ENCODE data around the gene NID1.

The NID1 gene

DNA sequence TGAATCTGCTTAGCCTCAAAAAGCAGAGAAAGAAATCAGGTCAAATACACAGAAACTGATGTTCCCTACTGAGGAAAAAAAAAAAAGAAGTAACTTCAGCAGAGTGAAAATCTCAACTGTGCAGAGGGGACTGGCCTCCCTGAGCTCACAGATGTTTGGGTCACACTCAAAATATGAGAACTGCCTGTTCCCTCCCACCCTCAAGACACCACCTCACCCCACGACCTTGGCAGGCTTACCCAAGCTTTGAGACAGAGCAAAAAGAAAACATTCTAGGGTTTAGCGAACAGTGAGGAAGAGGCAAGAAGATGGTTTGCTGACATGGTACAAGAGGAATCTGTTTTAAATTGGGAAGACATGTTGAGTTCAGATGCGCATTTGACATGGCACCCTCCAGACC lies 48.8 kb downstream of the NID1 start:
- H3K4me3 ChIP-seq (ENCODE audit: control insufficient read depth in 1 of 7, extremely low read depth in 1 of 7, insufficient read depth in 4 of 7, low read depth in 2 of 7, low read length in 6 of 7), result no peak overlapping the region
- WGBS (ENCODE audit: insufficient coverage), result 100% methylated on average over 2 of the region's 3 CpGs
- ChIA-PET CTCF (interaction anchor here (0.9 kb wide), 1 partner anchor 11 kb away, joined by 3 read pairs; no protein-coding TSS in a partner anchor), POLR2A (no interaction called here)
- H3K36me3 ChIP-seq (ENCODE audit: control insufficient read depth in 4 of 4, insufficient read depth in 4 of 4, low read length in 3 of 4), result no peaks in the 10 kb centered on the region
- H3K4me1 ChIP-seq (ENCODE audit: control extremely low read depth in 1 of 4, control insufficient read depth in 4 of 4, insufficient read depth in 4 of 4, low read length in 3 of 4), result no peaks in the 10 kb centered on the region
- no peaks in the 10 kb centered on the region for H3K9me3 ChIP-seq (ENCODE audit: control extremely low read depth in 1 of 5, control insufficient read depth in 4 of 5, insufficient read depth in 2 of 5, low read depth in 1 of 5, low read length in 4 of 5)
- DNase-seq, result no peak
- H3K27ac ChIP-seq (ENCODE audit: insufficient read depth in 1 of 2, low read depth in 1 of 2, low read length in 2 of 2, poor library complexity in 1 of 2, severe bottlenecking in 2 of 2), result no peak overlapping the region
- H3K27me3 ChIP-seq (replicated peaks in 2 of 5; ENCODE audit: control insufficient read depth in 4 of 5, insufficient read depth in 5 of 5, low read length in 4 of 5), result no peaks in the 10 kb centered on the region

GRCh38 chr1:236015539-236015938 lies 49.4 kb downstream of the NID1 start:
- Histone ChIP-seq H3K27ac (ENCODE audit: insufficient read depth in 1 of 2, low read depth in 1 of 2, low read length in 2 of 2, poor library complexity in 1 of 2, severe bottlenecking in 2 of 2) (no peak overlapping the region), H3K36me3 (ENCODE audit: control insufficient read depth in 4 of 4, insufficient read depth in 4 of 4, low read length in 3 of 4) (no peaks in the 10 kb centered on the region), H3K4me3 (ENCODE audit: control insufficient read depth in 1 of 7, extremely low read depth in 1 of 7, insufficient read depth in 4 of 7, low read depth in 2 of 7, low read length in 6 of 7) (no peak overlapping the region), H3K27me3 (replicated peaks in 2 of 5; ENCODE audit: control insufficient read depth in 4 of 5, insufficient read depth in 5 of 5, low read length in 4 of 5) (no peaks in the 10 kb centered on the region), H3K9me3 (ENCODE audit: control extremely low read depth in 1 of 5, control insufficient read depth in 4 of 5, insufficient read depth in 2 of 5, low read depth in 1 of 5, low read length in 4 of 5) (no peaks in the 10 kb centered on the region), H3K4me1 (ENCODE audit: control extremely low read depth in 1 of 4, control insufficient read depth in 4 of 4, insufficient read depth in 4 of 4, low read length in 3 of 4) (no peaks in the 10 kb centered on the region)
- 80% methylated on average over 2 of the region's 4 CpGs for WGBS (ENCODE audit: insufficient coverage)
- DNase-seq, result no peak
- POLR2A ChIA-PET, result no interaction called here
- CTCF ChIA-PET, result interaction anchor here (0.9 kb wide), 1 partner anchor 11 kb away, joined by 3 read pairs; no protein-coding TSS in a partner anchor

- CTCF ChIA-PET, result no interaction called here
- Histone ChIP-seq H3K4me1 (ENCODE audit: control extremely low read depth in 1 of 4, control insufficient read depth in 4 of 4, insufficient read depth in 4 of 4, low read length in 3 of 4) (no peaks in the 10 kb centered on the region), H3K9me3 (ENCODE audit: control extremely low read depth in 1 of 5, control insufficient read depth in 4 of 5, insufficient read depth in 2 of 5, low read depth in 1 of 5, low read length in 4 of 5) (no peaks in the 10 kb centered on the region), H3K27ac (ENCODE audit: insufficient read depth in 1 of 2, low read depth in 1 of 2, low read length in 2 of 2, poor library complexity in 1 of 2, severe bottlenecking in 2 of 2) (no peak overlapping the region), H3K36me3 (ENCODE audit: control insufficient read depth in 4 of 4, insufficient read depth in 4 of 4, low read length in 3 of 4) (no peaks in the 10 kb centered on the region), H3K4me3 (ENCODE audit: control insufficient read depth in 1 of 7, extremely low read depth in 1 of 7, insufficient read depth in 4 of 7, low read depth in 2 of 7, low read length in 6 of 7) (no peak overlapping the region), H3K27me3 (replicated peaks in 2 of 5; ENCODE audit: control insufficient read depth in 4 of 5, insufficient read depth in 5 of 5, low read length in 4 of 5) (no peaks in the 10 kb centered on the region)
- DNase-seq, result no peak
- POLR2A ChIA-PET, result no interaction called here
- 93% methylated on average over 4 of the region's 4 CpGs for WGBS (ENCODE audit: insufficient coverage)
Measured at GRCh38 chr1:236013330-236013729, 51.6 kb downstream of the NID1 start.

- CTCF ChIA-PET, result no interaction called here
- Histone ChIP-seq H3K27me3 (replicated peaks in 2 of 5; ENCODE audit: control insufficient read depth in 4 of 5, insufficient read depth in 5 of 5, low read length in 4 of 5) (no peaks in the 10 kb centered on the region), H3K4me1 (ENCODE audit: control extremely low read depth in 1 of 4, control insufficient read depth in 4 of 4, insufficient read depth in 4 of 4, low read length in 3 of 4) (no peaks in the 10 kb centered on the region), H3K9me3 (ENCODE audit: control extremely low read depth in 1 of 5, control insufficient read depth in 4 of 5, insufficient read depth in 2 of 5, low read depth in 1 of 5, low read length in 4 of 5) (no peaks in the 10 kb centered on the region), H3K27ac (ENCODE audit: insufficient read depth in 1 of 2, low read depth in 1 of 2, low read length in 2 of 2, poor library complexity in 1 of 2, severe bottlenecking in 2 of 2) (no peak overlapping the region), H3K4me3 (ENCODE audit: control insufficient read depth in 1 of 7, extremely low read depth in 1 of 7, insufficient read depth in 4 of 7, low read depth in 2 of 7, low read length in 6 of 7) (no peak overlapping the region), H3K36me3 (ENCODE audit: control insufficient read depth in 4 of 4, insufficient read depth in 4 of 4, low read length in 3 of 4) (no peaks in the 10 kb centered on the region)
- DNase-seq, result no peak
- over 99% methylated on average over 10 of the region's 11 CpGs for WGBS (ENCODE audit: insufficient coverage)
- POLR2A ChIA-PET, result no interaction called here
Measured at GRCh38 chr1:236011641-236012040, 53.2 kb downstream of the NID1 start.

- Histone ChIP-seq H3K9me3 (ENCODE audit: control extremely low read depth in 1 of 5, control insufficient read depth in 4 of 5, insufficient read depth in 2 of 5, low read depth in 1 of 5, low read length in 4 of 5) (no peaks in the 10 kb centered on the region), H3K36me3 (ENCODE audit: control insufficient read depth in 4 of 4, insufficient read depth in 4 of 4, low read length in 3 of 4) (no peaks in the 10 kb centered on the region), H3K27ac (ENCODE audit: insufficient read depth in 1 of 2, low read depth in 1 of 2, low read length in 2 of 2, poor library complexity in 1 of 2, severe bottlenecking in 2 of 2) (no peak overlapping the region), H3K4me3 (ENCODE audit: control insufficient read depth in 1 of 7, extremely low read depth in 1 of 7, insufficient read depth in 4 of 7, low read depth in 2 of 7, low read length in 6 of 7) (no peak overlapping the region), H3K4me1 (ENCODE audit: control extremely low read depth in 1 of 4, control insufficient read depth in 4 of 4, insufficient read depth in 4 of 4, low read length in 3 of 4) (no peaks in the 10 kb centered on the region), H3K27me3 (replicated peaks in 2 of 5; ENCODE audit: control insufficient read depth in 4 of 5, insufficient read depth in 5 of 5, low read length in 4 of 5) (no peaks in the 10 kb centered on the region)
- whole genome bisulfite sequencing (ENCODE audit: insufficient coverage), result 97% methylated on average over 6 of the region's 7 CpGs
- ChIA-PET CTCF (no interaction called here), POLR2A (no interaction called here)
- DNase-seq, result no peak
Measured at GRCh38 chr1:236010443-236010842, 54.4 kb downstream of the NID1 start.

DNA sequence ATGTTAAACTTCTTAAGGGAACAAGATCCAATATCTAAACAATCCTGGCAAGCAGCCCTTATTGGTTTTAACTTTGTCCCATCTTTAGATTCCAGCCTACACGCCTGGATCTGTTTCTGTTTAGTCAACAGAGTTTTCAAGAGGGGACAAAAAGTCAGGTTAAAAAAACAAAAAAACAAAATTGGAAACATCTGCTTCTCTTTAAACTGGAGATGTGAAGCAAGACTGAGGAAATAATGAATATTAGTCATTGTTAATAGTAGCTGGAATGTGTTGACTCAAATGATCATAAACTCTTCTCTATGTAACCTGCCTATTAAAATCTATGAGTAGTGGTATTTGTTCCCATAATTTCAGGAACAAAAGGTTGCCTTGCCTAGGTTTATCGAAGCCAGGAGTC lies 55.0 kb downstream of the NID1 start:
- no peak overlapping the region for H3K4me3 ChIP-seq (ENCODE audit: control insufficient read depth in 1 of 7, extremely low read depth in 1 of 7, insufficient read depth in 4 of 7, low read depth in 2 of 7, low read length in 6 of 7)
- no peak for DNase-seq
- H3K4me1 ChIP-seq (ENCODE audit: control extremely low read depth in 1 of 4, control insufficient read depth in 4 of 4, insufficient read depth in 4 of 4, low read length in 3 of 4), result no peaks in the 10 kb centered on the region
- no peaks in the 10 kb centered on the region for H3K36me3 ChIP-seq (ENCODE audit: control insufficient read depth in 4 of 4, insufficient read depth in 4 of 4, low read length in 3 of 4)
- ChIA-PET CTCF (no interaction called here), POLR2A (no interaction called here)
- 100% methylated on average over 1 of the region's 2 CpGs for WGBS (ENCODE audit: insufficient coverage)
- no peaks in the 10 kb centered on the region for H3K9me3 ChIP-seq (ENCODE audit: control extremely low read depth in 1 of 5, control insufficient read depth in 4 of 5, insufficient read depth in 2 of 5, low read depth in 1 of 5, low read length in 4 of 5)
- H3K27ac ChIP-seq (ENCODE audit: insufficient read depth in 1 of 2, low read depth in 1 of 2, low read length in 2 of 2, poor library complexity in 1 of 2, severe bottlenecking in 2 of 2), result no peak overlapping the region
- no peaks in the 10 kb centered on the region for H3K27me3 ChIP-seq (replicated peaks in 2 of 5; ENCODE audit: control insufficient read depth in 4 of 5, insufficient read depth in 5 of 5, low read length in 4 of 5)

DNA sequence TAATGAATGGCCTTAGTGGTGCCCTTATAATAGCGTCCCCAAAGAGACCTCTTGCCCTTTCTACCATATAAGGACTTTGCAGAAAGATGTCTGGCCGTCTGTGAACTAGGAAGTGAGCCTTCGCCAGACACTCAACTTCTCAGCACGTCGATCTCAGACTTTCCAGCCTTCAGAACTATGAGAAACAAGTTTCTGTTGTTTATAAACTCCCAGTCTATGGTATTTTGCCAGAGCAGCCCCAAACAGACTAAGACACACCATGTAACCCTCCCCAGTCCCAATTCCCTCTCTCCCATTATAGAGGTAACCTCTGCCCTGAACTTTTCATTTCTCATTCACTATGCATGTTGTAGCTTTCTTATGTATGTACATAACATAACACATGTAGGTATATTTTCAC lies 55.7 kb downstream of the NID1 start:
- WGBS (ENCODE audit: insufficient coverage), result 81% methylated on average over 5 of the region's 5 CpGs
- no peak for DNase-seq
- no peak overlapping the region for H3K27ac ChIP-seq (ENCODE audit: insufficient read depth in 1 of 2, low read depth in 1 of 2, low read length in 2 of 2, poor library complexity in 1 of 2, severe bottlenecking in 2 of 2)
- CTCF ChIA-PET, result no interaction called here
- H3K36me3 ChIP-seq (ENCODE audit: control insufficient read depth in 4 of 4, insufficient read depth in 4 of 4, low read length in 3 of 4), result no peaks in the 10 kb centered on the region
- H3K4me3 ChIP-seq (ENCODE audit: control insufficient read depth in 1 of 7, extremely low read depth in 1 of 7, insufficient read depth in 4 of 7, low read depth in 2 of 7, low read length in 6 of 7), result no peak overlapping the region
- H3K9me3 ChIP-seq (ENCODE audit: control extremely low read depth in 1 of 5, control insufficient read depth in 4 of 5, insufficient read depth in 2 of 5, low read depth in 1 of 5, low read length in 4 of 5), result no peaks in the 10 kb centered on the region
- H3K27me3 ChIP-seq (replicated peaks in 2 of 5; ENCODE audit: control insufficient read depth in 4 of 5, insufficient read depth in 5 of 5, low read length in 4 of 5), result no peaks in the 10 kb centered on the region
- POLR2A ChIA-PET, result no interaction called here
- no peaks in the 10 kb centered on the region for H3K4me1 ChIP-seq (ENCODE audit: control extremely low read depth in 1 of 4, control insufficient read depth in 4 of 4, insufficient read depth in 4 of 4, low read length in 3 of 4)
